Brain pericyte (primary cell): Measurements from ENCODE around the gene MTHFSD.

Experiments
- DNase-seq: peaks from one replicate; pipeline ENCODE4 v3.0.0-alpha.2; 2012; ENCODE audit warnings: low read depth, low spot score

Gene MTHFSD

DNA sequence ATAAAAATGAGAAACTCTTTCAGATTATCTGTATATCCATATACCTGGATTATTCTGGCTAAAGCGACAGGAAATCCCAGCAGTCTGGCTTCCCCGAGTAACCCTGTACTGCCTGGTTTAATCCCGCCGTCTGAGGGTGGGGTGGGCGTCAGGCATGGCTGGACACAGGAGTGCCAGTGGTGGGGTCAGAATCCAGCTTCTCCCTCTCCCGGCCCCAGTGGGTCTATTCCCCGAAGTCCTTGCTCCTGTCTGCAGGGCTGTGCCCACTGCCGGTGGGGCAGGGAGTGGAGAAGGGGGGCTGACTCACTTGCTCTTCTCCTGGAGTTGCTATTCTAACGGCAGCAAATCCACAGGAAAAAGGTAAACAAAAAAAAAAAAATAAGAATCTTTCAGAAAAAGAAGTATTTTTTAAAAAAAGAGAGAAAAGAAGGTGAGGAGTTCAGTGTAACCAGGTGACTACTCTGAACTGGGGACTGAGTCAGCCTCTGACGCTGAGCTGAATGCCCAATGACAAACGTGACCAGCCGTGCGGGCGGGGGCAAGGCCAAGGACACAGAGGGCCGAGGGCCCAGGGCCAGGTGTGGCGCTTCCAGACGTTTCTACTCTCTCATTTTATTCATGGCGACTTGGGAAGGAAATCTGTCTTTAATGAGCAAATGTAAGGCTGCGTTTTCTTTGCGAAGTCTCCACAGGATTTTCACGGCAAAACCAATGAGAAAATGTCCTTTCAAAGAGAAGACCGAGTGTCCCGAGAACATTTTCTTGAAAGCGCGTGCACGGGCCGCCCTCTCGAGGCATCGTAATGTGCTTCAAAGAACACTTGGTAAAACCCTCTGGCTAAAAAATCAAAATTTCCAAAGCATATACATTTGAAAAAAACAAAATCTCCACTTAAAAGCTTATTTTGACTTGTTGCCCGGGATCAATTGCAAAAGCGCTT, 24.5 kb downstream of the MTHFSD start:
- DNase-seq, result no peak

GRCh38 chr16:86529160-86529559, 25.9 kb downstream of the MTHFSD start:
- no peak for DNase-seq

DNA sequence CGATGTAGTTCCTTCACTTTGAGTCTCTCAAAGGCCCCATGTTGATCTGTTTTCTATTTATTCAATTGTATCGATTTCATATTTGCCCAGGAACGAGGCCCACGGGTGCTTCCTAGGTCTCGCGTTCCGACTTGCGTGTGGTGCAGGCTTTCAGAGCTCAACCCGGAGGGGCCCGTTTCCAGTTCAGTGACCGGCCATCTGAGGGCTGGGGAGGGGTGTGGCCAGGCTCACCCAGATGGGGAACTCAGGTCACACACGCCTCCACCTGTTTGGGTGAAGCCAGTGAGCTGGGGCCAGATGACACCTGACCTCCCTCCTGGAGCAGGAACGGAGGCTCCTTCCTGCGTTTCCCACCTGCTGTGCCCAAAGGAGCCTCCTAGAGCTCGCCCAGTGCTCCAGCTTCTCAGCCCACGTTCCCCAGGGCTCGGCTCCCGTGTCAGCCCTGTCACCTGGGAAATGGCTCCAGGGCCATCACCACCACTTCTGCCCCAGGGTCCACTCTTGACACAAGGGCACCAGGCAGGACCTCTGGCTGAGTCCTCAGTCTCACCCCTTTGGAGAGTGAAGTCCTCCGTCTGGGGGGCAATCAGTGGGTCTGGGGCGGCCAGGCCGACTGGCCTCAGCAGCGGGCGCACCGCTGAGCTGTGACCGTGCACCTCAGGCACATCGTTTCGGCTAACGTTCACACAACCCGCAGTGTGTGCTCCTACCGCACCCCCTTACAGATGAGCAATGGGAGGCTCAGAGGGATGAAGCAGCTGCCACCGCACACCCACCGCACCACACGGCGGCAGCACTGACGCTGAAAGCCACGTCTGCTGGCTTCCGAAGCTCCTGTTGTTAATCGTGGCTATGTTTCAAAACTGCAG, 26.7 kb downstream of the MTHFSD start:
- DNase-seq, result no peak

DNA sequence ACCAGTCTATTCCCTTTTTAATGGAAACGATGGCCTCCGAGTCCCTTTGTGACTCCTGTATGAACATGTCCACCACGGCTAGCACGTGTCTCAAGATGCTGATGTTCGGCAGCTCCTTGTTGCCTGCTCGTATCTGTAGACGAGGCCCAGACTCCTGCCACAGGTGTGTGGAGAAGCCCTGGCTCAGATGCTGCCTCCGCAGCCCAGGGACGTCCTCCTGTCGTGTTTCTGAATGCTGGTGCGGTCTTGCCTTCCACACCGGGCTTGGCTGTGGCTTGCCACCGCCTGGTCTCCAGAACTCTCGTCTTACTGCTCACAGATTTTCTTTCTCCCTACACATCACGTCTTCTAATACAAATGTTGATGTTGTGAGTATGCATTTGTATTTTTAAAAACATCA, 27.7 kb downstream of the MTHFSD start:
- DNase-seq, result no peak

GRCh38 chr16:86525696-86526095, 29.3 kb downstream of the MTHFSD start:
- no peak for DNase-seq

DNA sequence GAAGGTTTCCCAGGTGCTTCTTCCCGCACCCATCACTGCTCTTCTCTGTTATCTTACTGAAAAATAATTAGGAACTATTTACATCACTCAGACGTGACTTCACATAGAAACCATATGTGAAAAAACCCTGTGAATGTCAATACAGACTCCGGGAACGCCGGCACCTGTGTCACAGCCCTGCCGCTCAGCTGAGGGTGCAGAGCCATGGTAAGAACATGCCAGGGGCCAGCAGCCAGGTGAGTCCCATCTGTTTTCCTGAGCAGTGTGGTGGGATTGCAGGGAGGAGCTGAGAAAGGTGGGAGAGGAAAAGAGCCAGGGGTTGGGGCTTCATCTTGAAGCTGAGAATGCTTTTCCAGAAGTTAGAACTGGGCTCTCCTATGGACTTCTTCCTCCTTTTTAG, 31.0 kb downstream of the MTHFSD start:
- DNase-seq, result no peak

DNA sequence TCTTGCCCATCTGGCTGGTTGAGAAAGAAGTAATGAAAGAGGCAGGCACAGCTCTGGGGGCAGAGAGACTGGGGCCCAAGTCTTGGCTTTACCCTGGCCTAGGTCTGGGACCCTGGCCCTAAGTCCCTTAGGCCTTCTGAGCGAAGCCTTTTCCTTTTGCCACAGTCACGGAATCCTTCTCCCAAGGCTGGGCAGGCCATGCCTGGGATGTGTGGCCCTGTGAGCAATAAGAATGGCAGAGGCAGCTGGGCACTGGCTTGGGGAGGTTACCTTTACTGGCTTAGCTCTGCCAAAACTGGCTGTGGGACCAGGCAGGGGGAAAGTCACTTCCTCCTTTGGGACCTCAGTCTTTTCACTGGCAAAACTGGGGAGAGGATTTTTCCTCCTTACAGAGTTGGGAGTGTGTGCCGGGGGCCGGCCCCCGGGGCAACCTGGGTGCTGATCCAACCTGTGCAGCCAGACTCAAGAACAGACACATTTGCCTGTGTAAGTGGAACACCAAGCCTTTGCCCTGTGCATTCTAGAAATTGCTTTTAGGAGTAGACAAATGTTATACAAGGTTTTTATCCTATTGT, 31.8 kb downstream of the MTHFSD start:
- DNase-seq, result no peak

- DNase-seq, result no peak
Observed at GRCh38 chr16:86522634-86523033, 32.4 kb downstream of the MTHFSD start.

- DNase-seq, result no peak
Observed at GRCh38 chr16:86521236-86522197, 33.5 kb downstream of the MTHFSD start.

- DNase-seq, result no peak
Observed at GRCh38 chr16:86520317-86521210, 34.5 kb downstream of the MTHFSD start.

- no peak for DNase-seq
Observed at GRCh38 chr16:86519649-86520316, 35.3 kb downstream of the MTHFSD start.

DNA sequence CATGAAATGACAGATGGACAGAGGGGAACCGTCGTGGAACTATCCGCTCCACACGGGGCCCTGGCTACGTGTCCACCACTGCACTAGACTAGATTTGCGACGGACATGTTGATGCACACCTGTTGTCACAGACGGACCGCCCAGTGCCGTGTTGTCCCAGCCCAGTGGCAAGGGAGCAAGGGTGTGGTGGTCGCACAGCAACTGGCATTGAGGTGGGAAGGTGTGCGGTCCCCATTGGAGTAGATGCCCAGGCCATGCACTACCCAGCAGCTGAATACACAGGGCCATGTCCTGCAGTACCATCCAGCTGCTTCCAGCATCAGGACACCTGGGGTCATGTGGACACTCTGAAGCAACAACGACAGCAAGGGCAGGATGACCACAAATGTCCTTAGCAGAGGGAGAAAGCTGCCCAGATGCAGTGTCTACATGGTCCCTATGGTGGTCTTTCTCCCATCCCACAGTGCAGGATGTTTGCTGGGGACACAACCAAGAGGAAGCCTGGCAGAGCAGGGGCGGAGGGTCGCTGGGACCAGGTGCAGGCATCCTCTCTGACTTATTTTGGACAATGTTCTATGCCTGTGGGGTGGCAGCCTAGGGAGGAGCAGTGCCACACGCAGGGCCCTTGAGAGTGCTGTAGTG, 35.9 kb downstream of the MTHFSD start:
- DNase-seq, result no peak

DNA sequence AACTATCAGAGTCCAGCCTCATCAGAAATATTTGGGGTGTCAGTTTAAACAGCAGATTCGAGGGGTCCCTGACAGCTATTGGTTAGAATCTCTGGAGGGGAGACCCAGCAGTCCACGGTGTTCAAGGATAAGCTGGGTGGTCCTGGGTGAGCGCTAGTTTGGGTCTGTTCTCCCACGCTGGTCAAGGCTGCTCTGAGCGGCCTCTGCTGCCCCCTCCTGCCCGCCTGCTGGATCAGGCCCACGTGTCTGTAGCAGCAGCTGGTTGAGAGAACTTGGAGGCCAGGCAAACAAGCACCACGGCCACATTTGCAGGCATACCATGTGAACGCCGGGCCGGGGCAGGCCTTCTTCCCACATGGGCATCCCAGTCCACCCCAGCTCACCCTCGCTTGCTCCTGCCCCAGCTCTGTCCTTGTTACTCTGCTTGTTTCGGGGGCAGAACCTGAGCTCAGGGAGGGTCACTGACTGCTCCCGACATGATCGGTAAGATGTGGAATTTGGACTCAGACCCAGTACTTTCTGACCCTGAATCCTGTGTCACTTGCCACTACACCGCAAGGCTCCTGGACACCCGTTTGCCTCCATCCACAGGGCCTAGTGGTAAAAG, 37.3 kb downstream of the MTHFSD start:
- DNase-seq, result no peak

GRCh38 chr16:86517033-86517432, 38.0 kb downstream of the MTHFSD start:
- no peak for DNase-seq

DNA sequence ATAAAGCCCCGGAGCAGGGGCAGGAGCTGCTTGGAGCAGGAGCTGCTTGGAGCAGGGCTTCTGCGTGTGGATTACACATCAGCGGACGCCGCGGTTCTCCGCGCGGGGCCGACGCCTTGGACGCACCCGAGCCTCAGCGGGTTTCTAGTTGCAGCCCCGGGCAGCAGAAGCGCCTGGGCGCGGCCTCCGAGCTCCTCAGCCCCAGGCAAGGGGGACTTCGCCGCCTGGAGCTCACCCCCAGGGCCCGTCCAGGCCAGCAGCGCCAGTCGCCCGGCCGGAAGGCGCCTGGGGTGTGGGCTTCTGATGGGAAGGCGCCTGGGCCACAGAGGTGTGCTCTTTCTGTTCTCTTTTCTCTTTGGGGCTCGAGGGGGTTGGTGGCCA, 38.4 kb downstream of the MTHFSD start:
- DNase-seq, result no peak

DNA sequence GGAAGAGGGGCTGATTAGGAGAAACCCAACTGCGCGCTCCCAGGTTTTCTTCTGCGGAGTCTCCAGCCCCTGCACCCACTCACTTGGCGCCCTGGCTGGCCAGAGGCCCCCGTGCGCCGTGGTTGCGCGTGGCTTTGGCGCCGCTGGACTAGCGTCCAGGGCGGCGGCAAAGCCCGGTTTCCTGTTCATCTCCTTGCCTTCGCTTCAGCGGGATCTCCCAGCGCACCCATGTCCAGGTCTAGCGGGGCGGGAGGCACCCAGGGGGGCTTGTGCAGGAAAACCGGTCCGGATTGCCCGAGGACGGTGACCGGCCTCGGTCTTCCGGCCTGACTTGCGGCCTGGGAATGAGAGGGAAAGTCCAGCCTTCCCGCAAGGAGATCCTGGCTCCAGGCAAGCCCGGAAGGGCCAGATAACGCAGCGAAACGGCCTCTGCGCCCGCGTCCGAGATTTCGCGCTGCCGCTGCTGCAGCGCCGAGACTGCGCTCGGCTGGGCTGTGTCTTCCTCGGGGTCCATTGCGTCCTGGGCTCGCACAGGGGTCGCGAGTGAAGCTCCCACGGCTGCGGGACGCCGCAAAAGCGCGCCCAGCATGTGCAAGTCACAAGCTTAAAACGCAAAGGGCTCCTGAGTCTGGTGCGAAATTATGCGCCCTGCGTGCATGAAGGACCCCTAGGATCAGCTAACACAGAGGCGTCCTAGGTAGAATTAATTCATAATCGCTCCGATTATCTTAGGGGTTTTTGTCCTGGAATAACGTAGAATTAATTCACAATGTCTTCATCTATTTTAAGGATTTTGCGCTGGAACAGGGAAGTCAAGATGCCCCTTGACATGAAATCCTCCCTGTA, 39.0 kb downstream of the MTHFSD start:
- DNase-seq, result no peak

GRCh38 chr16:86515413-86515776, 39.6 kb downstream of the MTHFSD start:
- DNase-seq, result no peak
